H1 (cell line): ENCODE data around the gene DYRK1B. TPM values are rescaled to one million over a fixed set of nuclear protein-coding genes. Genes with fewer than 3 reads are reported as not detected.

Experiments used
- BCL11A ChIP-seq, 2 experiments: IDR thresholded peaks; one replicate each; pipeline ENCODE4 v1.6.1; 2011; ENCODE audit warnings: low read depth in 2 of 2, low read length in 2 of 2, mild to moderate bottlenecking in 2 of 2
- KDM1A ChIP-seq: fragments of 200-600, 300-600 bp; sonication (generic); IDR thresholded peaks from 2 replicates; pipeline ENCODE4 v1.7.1; 2016; ENCODE audit warnings: mild to moderate bottlenecking, low read length, borderline replicate concordance
- RAD21 ChIP-seq, 2 experiments: IDR thresholded peaks in 1 of 2; conservative IDR thresholded peaks in 1 of 2; 2 replicates each; pipeline ENCODE4 v1.6.1; 2011; ENCODE audit warnings: low read depth in 2 of 2, low read length in 2 of 2, improper control_type of control experiment in 1 of 2, inconsistent platforms in 1 of 2, mild to moderate bottlenecking in 1 of 2, moderate library complexity in 1 of 2
- polyA plus RNA-seq, 7 experiments: library from polyadenylated mRNA; depleted of rRNA in 3 of 7; stranded (reverse) in 5 of 7; unstranded in 2 of 7; fragments of >200 nt in 5 of 7; fragments of 200-250 nt in 2 of 7; gene quantifications; 1 replicate in 5 of 7; 2 replicates in 1 of 7; 4 replicates in 1 of 7; pipeline versions ENCODE4 v1.2.1 to v1.2.3, GENCODE V29; 2011 to 2013; ENCODE audit warnings: missing spikeins in 2 of 7, mixed read lengths in 2 of 7
- total RNA-seq: library from RNA; stranded (reverse); fragmentation: NEBNext Ultra II Directional; extraction: Animal tissue kit (Norgen Biotek cat#: 25700); gene quantifications from 2 replicates; pipeline ENCODE4 v1.2.1, GENCODE V29; 2021
- TF ChIP-seq, protein P1 (sequence below): IDR thresholded peaks from 2 replicates; pipeline ENCODE4 v1.6.1; 2011; ENCODE audit warnings: low read length, improper control_type of control experiment

DYRK1B gene
- total and polyA plus RNA-seq, 2 of the 8 experiments (the other 6 are each of a cell fraction or from before 2014, with no cell fraction given) = 6.9 to 14.8 TPM

DNA sequence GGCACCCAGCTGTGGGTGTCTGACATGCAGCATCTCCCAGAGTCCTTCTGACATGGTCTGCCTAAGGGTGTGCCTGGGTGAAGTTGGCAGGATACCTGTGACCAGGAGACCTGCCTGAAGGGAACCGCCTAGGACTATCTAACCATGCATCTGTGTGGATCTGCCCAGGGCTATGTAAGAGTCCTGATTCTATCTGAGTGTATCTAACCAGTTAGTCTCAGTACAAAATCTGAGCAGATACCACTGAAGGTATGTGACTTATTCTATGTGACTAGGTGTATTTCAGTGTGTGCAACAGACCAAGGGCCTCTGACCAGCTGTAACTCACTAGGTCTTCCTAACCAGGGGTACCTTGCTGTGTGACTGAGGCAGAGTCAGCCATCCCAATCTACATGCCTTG is 40.4 kb upstream of the DYRK1B start (continued):
- TF ChIP-seq BCL11A (IDR thresholded peaks at IDR 0.05; ENCODE audit: low read depth in 2 of 2, low read length in 2 of 2) (no peak), RAD21 (IDR thresholded peaks at IDR 0.05 in 1 of 2, conservative IDR thresholded peaks at IDR 0.05 in 1 of 2; ENCODE audit: low read depth in 2 of 2, low read length in 2 of 2) (no peak), KDM1A (no peak)
- TF ChIP-seq, protein P1, sequence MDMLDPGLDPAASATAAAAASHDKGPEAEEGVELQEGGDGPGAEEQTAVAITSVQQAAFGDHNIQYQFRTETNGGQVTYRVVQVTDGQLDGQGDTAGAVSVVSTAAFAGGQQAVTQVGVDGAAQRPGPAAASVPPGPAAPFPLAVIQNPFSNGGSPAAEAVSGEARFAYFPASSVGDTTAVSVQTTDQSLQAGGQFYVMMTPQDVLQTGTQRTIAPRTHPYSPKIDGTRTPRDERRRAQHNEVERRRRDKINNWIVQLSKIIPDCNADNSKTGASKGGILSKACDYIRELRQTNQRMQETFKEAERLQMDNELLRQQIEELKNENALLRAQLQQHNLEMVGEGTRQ = no peak
- TF ChIP-seq, all 59 proteins: peak for 0
